OCI-LY3 (cell line): ENCODE data around the gene SSTR5.

Experiments used
- H2AFZ ChIP-seq: fragments of 200-600, 300-600 bp; shearing (Covaris generic); 2 replicates; pipeline ENCODE4 v1.6.0; 2014; ENCODE audit warnings: antibody characterized with exemption, low read depth, low read length
- H3K27ac ChIP-seq: fragments of 200-600, 300-600 bp; sonication (generic); 2 replicates; pipeline ENCODE4 v1.5.1; 2014; ENCODE audit warnings: mild to moderate bottlenecking, low read length, moderate library complexity, mixed read lengths
- H3K27me3 ChIP-seq: fragments of 200-600, 300-600 bp; sonication (generic); 2 replicates; pipeline ENCODE4 v1.6.1; 2014; ENCODE audit warnings: low read depth, low read length, mixed read lengths
- H3K36me3 ChIP-seq: fragments of 200-600, 300-600 bp; sonication (generic); replicated peaks from 2 replicates; pipeline ENCODE3; 2014; ENCODE audit warnings: low read depth, low read length, mixed read lengths
- H3K4me1 ChIP-seq: fragments of 300-600, 200-600 bp; sonication (generic); 2 replicates; pipeline ENCODE4 v1.6.1; 2014; ENCODE audit warnings: low read length, mixed read lengths
- H3K4me2 ChIP-seq: fragments of 200-600, 300-600 bp; sonication (generic); 2 replicates; pipeline ENCODE4 v1.6.1; 2014; ENCODE audit warnings: low read length, mixed read lengths
- H3K4me3 ChIP-seq: fragments of 300-600, 200-600 bp; sonication (generic); 2 replicates; pipeline ENCODE4 v1.5.1; 2014; ENCODE audit warnings: antibody characterized with exemption, mild to moderate bottlenecking, low read length, moderate library complexity
- H3K79me2 ChIP-seq: fragments of 300-600, 200-600 bp; shearing (Covaris generic); 2 replicates; pipeline ENCODE4 v1.6.1; 2014; ENCODE audit warnings: mild to moderate bottlenecking, low read length, mixed read lengths
- H3K9ac ChIP-seq: fragments of 300-600, 200-600 bp; shearing (Covaris generic); 2 replicates; pipeline ENCODE4 v1.6.0; 2014; ENCODE audit warnings: mild to moderate bottlenecking, low read length, moderate library complexity
- H3K9me3 ChIP-seq: fragments of 200-600, 300-600 bp; shearing (Covaris generic); 2 replicates; pipeline ENCODE4 v1.6.1; 2014; ENCODE audit warnings: low read length, mixed read lengths; ENCODE audit not compliant: insufficient read depth
- H4K20me1 ChIP-seq: fragments of 200-600, 300-600 bp; sonication (generic); 2 replicates; pipeline ENCODE4 v1.6.1; 2016; ENCODE audit warnings: low read length, mixed read lengths; ENCODE audit not compliant: insufficient read depth
- CTCF ChIP-seq: fragments of 200-600, 300-600 bp; sonication (generic); IDR thresholded peaks from 2 replicates; pipeline ENCODE4 v1.5.1; 2014; ENCODE audit warnings: antibody characterized with exemption, low read length, low read depth
- EZH2phosphoT487 ChIP-seq: fragments of 200-600 bp; shearing (Covaris generic); IDR thresholded peaks from 2 replicates; pipeline ENCODE4 v1.6.1; 2018; ENCODE audit warnings: antibody characterized with exemption, mixed run types, low read depth

SSTR5 gene

GRCh38 chr16:1063728-1064127 is 8.8 kb upstream of the SSTR5 start:
- Histone ChIP-seq H3K4me2 (no peak overlapping the region), H3K9ac (no peak overlapping the region), H3K27me3 (no peaks in the 10 kb centered on the region), H3K27ac (no peak overlapping the region), H3K79me2 (no peaks in the 10 kb centered on the region), H3K36me3 (no peaks in the 10 kb centered on the region), H4K20me1 (no peaks in the 10 kb centered on the region), H3K4me1 (no peaks in the 10 kb centered on the region), H3K9me3 (no peaks in the 10 kb centered on the region), H2AFZ (no peak overlapping the region), H3K4me3 (no peak overlapping the region)
- TF ChIP-seq CTCF (no peak), EZH2phosphoT487 (no peak)

GRCh38 chr16:1065469-1066128 is 6.9 kb upstream of the SSTR5 start:
- TF ChIP-seq CTCF (no peak), EZH2phosphoT487 (no peak)
- H4K20me1 ChIP-seq = no peaks in the 10 kb centered on the region
- H3K79me2 ChIP-seq = no peaks in the 10 kb centered on the region
- no peak overlapping the region for H3K9ac ChIP-seq
- no peak overlapping the region for H3K4me3 ChIP-seq
- no peak overlapping the region for H3K27ac ChIP-seq
- H3K9me3 ChIP-seq = no peaks in the 10 kb centered on the region
- no peaks in the 10 kb centered on the region for H3K36me3 ChIP-seq
- no peak overlapping the region for H3K4me2 ChIP-seq
- H2AFZ ChIP-seq = no peak overlapping the region
- H3K4me1 ChIP-seq = no peaks in the 10 kb centered on the region
- no peaks in the 10 kb centered on the region for H3K27me3 ChIP-seq

GRCh38 chr16:1066584-1067172 is 5.9 kb upstream of the SSTR5 start:
- no peaks in the 10 kb centered on the region for H3K27me3 ChIP-seq
- no peaks in the 10 kb centered on the region for H3K4me1 ChIP-seq
- no peak overlapping the region for H3K27ac ChIP-seq
- no peak overlapping the region for H3K4me3 ChIP-seq
- no peaks in the 10 kb centered on the region for H3K36me3 ChIP-seq
- TF ChIP-seq EZH2phosphoT487 = no peak
- TF ChIP-seq CTCF = no peak
- no peaks in the 10 kb centered on the region for H4K20me1 ChIP-seq
- no peak overlapping the region for H2AFZ ChIP-seq
- H3K4me2 ChIP-seq = no peak overlapping the region
- no peaks in the 10 kb centered on the region for H3K9me3 ChIP-seq
- H3K79me2 ChIP-seq = no peaks in the 10 kb centered on the region
- H3K9ac ChIP-seq = no peak overlapping the region

GRCh38 chr16:1067629-1068028 is 4.9 kb upstream of the SSTR5 start:
- H3K4me1 ChIP-seq = no peaks in the 10 kb centered on the region
- H3K27ac ChIP-seq = no peak overlapping the region
- no peaks in the 10 kb centered on the region for H3K9me3 ChIP-seq
- H3K4me3 ChIP-seq = no peak overlapping the region
- H3K27me3 ChIP-seq = no peaks in the 10 kb centered on the region
- no peaks in the 10 kb centered on the region for H4K20me1 ChIP-seq
- H3K4me2 ChIP-seq = no peak overlapping the region
- H3K9ac ChIP-seq = no peak overlapping the region
- no peaks in the 10 kb centered on the region for H3K36me3 ChIP-seq
- no peaks in the 10 kb centered on the region for H3K79me2 ChIP-seq
- no peak for TF ChIP-seq EZH2phosphoT487
- no peak for TF ChIP-seq CTCF
- H2AFZ ChIP-seq = no peak overlapping the region
